ENCODE data around the gene CSH2. TPM values are rescaled to one million over a fixed set of nuclear protein-coding genes. Genes with fewer than 3 reads are reported as not detected.

The CSH2 gene
- total and polyA plus RNA-seq, 2 of the 13 experiments (the other 11 are each of a cell fraction or from before 2014, with no cell fraction given): not detected

DNA sequence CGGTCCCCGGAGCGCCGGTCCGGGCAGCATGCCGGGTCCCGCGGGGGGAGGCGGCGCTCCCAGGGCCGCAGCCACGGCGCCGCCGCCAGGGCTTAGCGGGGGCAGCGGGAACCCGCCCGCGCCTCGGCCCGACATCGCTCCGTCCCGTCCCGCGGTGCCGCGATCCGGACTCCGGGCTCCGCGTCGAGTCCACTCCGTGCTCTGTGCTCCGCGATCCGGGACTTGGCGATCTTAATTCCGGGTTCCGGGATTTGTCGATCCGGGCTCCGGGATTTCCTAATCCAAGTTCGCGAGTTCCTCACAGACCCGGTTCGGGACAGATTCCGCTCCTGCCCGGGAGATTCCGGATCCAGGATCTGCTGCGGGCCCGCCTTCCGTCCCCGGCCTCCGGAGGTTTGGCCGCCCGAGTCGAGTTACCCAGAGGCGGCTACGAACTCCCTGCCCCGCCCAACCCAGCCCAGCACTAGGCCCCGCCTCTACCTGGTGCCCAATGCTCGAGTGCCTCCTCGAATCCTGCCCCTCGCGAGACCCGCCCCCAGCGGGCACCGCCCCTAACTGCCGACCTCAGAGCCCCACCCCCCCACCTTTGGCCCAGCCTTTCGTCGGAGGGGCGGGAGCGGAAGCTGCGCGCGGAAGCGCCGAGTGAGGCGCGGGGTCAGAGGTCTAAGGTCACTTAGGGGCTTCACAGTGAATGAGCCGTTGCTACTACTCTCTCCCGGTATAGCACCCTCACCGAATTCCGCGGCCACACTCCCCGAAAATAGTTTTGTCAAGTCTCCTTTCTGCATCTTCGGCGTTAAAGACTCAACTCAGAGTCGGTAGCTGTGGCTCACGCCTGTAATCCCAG is 30.7 kb downstream of the CSH2 start, which contains the start of gene SMARCD2 (continued):
- TF ChIP-seq, protein P1, sequence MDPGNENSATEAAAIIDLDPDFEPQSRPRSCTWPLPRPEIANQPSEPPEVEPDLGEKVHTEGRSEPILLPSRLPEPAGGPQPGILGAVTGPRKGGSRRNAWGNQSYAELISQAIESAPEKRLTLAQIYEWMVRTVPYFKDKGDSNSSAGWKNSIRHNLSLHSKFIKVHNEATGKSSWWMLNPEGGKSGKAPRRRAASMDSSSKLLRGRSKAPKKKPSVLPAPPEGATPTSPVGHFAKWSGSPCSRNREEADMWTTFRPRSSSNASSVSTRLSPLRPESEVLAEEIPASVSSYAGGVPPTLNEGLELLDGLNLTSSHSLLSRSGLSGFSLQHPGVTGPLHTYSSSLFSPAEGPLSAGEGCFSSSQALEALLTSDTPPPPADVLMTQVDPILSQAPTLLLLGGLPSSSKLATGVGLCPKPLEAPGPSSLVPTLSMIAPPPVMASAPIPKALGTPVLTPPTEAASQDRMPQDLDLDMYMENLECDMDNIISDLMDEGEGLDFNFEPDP (CRISPR knock-in tag; conservative IDR thresholded peaks at IDR 0.05): no peak
- peak; percentile 95 for TF ChIP-seq ZNF124 (CRISPR knock-in tag; IDR thresholded peaks at IDR 0.05)
- no peak for TF ChIP-seq FOXC1 (CRISPR knock-in tag; IDR thresholded peaks at IDR 0.05; ENCODE audit: borderline replicate concordance)
- TF ChIP-seq SIN3B (IDR thresholded peaks at IDR 0.05; ENCODE audit: low read length): peak; percentile 77
- peak; percentile 97 for TF ChIP-seq ARNT2 (CRISPR knock-in tag; IDR thresholded peaks at IDR 0.05; ENCODE audit: low read depth)
- TF ChIP-seq ASH2L (IDR thresholded peaks at IDR 0.05; ENCODE audit: insufficient read length, low read depth, low read length): peak; percentile 72
- TF ChIP-seq ZNF747 (CRISPR knock-in tag; IDR thresholded peaks at IDR 0.05; ENCODE audit: borderline replicate concordance): peak; percentile 93; the same call in 1 of the 2 replicates
- TF ChIP-seq, protein P2, sequence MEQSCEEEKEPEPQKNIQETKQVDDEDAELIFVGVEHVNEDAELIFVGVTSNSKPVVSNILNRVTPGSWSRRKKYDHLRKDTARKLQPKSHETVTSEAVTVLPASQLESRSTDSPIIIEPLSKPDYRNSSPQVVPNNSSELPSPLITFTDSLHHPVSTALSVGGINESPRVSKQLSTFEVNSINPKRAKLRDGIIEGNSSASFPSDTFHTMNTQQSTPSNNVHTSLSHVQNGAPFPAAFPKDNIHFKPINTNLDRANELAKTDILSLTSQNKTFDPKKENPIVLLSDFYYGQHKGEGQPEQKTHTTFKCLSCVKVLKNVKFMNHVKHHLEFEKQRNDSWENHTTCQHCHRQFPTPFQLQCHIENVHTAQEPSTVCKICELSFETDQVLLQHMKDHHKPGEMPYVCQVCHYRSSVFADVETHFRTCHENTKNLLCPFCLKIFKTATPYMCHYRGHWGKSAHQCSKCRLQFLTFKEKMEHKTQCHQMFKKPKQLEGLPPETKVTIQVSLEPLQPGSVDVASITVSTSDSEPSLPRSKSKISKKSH (CRISPR knock-in tag; IDR thresholded peaks at IDR 0.05; ENCODE audit: borderline replicate concordance): peak; percentile 92; the same call in 1 of the 2 replicates
- peak; percentile 84; the same call in 1 of the 2 replicates for TF ChIP-seq GTF2F1 (IDR thresholded peaks at IDR 0.05; ENCODE audit: low read length)
- no peak for TF ChIP-seq MBD4 (IDR thresholded peaks at IDR 0.05; ENCODE audit: borderline replicate concordance, low read length)
- peak; percentile 67 for TF ChIP-seq CREB1 (IDR thresholded peaks at IDR 0.05)
- peak; percentile 88 for TF ChIP-seq CREB1 (CRISPR knock-in tag; IDR thresholded peaks at IDR 0.05)
- TF ChIP-seq ZNF652 (CRISPR knock-in tag; IDR thresholded peaks at IDR 0.05; ENCODE audit: borderline replicate concordance, low read depth): peak; percentile 9; the same call in 1 of the 2 replicates
- TF ChIP-seq RFX5 (IDR thresholded peaks at IDR 0.05; ENCODE audit: low read depth, low read length): peak; percentile 76
- TF ChIP-seq ZSCAN22 (CRISPR knock-in tag; IDR thresholded peaks at IDR 0.05): no peak; the same call in 1 of the 2 replicates
- peak; percentile 90 for TF ChIP-seq MYC (CRISPR knock-in tag; IDR thresholded peaks at IDR 0.05; ENCODE audit: borderline replicate concordance)
- TF ChIP-seq, protein P3, sequence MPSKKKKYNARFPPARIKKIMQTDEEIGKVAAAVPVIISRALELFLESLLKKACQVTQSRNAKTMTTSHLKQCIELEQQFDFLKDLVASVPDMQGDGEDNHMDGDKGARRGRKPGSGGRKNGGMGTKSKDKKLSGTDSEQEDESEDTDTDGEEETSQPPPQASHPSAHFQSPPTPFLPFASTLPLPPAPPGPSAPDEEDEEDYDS (CRISPR knock-in tag; IDR thresholded peaks at IDR 0.05): peak; percentile 91
- TF ChIP-seq, protein P4, sequence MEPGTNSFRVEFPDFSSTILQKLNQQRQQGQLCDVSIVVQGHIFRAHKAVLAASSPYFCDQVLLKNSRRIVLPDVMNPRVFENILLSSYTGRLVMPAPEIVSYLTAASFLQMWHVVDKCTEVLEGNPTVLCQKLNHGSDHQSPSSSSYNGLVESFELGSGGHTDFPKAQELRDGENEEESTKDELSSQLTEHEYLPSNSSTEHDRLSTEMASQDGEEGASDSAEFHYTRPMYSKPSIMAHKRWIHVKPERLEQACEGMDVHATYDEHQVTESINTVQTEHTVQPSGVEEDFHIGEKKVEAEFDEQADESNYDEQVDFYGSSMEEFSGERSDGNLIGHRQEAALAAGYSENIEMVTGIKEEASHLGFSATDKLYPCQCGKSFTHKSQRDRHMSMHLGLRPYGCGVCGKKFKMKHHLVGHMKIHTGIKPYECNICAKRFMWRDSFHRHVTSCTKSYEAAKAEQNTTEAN (CRISPR knock-in tag; conservative IDR thresholded peaks at IDR 0.05): peak; percentile 91
- TF ChIP-seq CREM (IDR thresholded peaks at IDR 0.05): peak; percentile 74
- peak; percentile 53; the same call in 1 of the 2 replicates for TF ChIP-seq CREM (CRISPR knock-in tag; IDR thresholded peaks at IDR 0.05)
- TF ChIP-seq, protein P5, sequence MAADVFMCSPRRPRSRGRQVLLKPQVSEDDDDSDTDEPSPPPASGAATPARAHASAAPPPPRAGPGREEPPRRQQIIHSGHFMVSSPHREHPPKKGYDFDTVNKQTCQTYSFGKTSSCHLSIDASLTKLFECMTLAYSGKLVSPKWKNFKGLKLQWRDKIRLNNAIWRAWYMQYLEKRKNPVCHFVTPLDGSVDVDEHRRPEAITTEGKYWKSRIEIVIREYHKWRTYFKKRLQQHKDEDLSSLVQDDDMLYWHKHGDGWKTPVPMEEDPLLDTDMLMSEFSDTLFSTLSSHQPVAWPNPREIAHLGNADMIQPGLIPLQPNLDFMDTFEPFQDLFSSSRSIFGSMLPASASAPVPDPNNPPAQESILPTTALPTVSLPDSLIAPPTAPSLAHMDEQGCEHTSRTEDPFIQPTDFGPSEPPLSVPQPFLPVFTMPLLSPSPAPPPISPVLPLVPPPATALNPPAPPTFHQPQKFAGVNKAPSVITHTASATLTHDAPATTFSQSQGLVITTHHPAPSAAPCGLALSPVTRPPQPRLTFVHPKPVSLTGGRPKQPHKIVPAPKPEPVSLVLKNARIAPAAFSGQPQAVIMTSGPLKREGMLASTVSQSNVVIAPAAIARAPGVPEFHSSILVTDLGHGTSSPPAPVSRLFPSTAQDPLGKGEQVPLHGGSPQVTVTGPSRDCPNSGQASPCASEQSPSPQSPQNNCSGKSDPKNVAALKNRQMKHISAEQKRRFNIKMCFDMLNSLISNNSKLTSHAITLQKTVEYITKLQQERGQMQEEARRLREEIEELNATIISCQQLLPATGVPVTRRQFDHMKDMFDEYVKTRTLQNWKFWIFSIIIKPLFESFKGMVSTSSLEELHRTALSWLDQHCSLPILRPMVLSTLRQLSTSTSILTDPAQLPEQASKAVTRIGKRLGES (CRISPR knock-in tag; IDR thresholded peaks at IDR 0.05; ENCODE audit: borderline replicate concordance): peak; percentile 90
- TF ChIP-seq MLLT10 (CRISPR knock-in tag; IDR thresholded peaks at IDR 0.05): no peak
- TF ChIP-seq ZNF746 (CRISPR knock-in tag; IDR thresholded peaks at IDR 0.05): peak; percentile 80; the same call in 1 of the 2 replicates
